ENCODE data around the gene EEF1A2.

The EEF1A2 gene

GRCh38 chr20:63536997-63537524 is 38.2 kb upstream of the EEF1A2 start, which contains the start of gene PTK6:
Gene PTK6, minus strand, starts transcription at chr20:63537376. Its CDS starts 62 bp downstream, at chr20:63537314.
- DNase-seq, result no peak

- no peak for DNase-seq
These were observed 37.5 kb upstream of the EEF1A2 start for GRCh38 chr20:63536241-63536977.

- DNase-seq, result no peak
These were observed 36.2 kb upstream of the EEF1A2 start for GRCh38 chr20:63534831-63535651.

- no peak for DNase-seq
These were observed 35.5 kb upstream of the EEF1A2 start for GRCh38 chr20:63534427-63534830.

GRCh38 chr20:63533871-63534393 is 35.0 kb upstream of the EEF1A2 start:
- no peak for DNase-seq

GRCh38 chr20:63533388-63533787 is 34.5 kb upstream of the EEF1A2 start:
- no peak for DNase-seq

GRCh38 chr20:63532449-63532971 is 33.6 kb upstream of the EEF1A2 start:
- DNase-seq, result no peak

- no peak for DNase-seq
These were observed 33.0 kb upstream of the EEF1A2 start for GRCh38 chr20:63531686-63532448.

GRCh38 chr20:63530788-63531160 is 31.9 kb upstream of the EEF1A2 start:
- DNase-seq, result no peak

- DNase-seq, result no peak
These were observed 31.2 kb upstream of the EEF1A2 start for GRCh38 chr20:63529861-63530787.

GRCh38 chr20:63529180-63529860 is 30.4 kb upstream of the EEF1A2 start:
- DNase-seq, result no peak

- no peak for DNase-seq
These were observed 28.3 kb upstream of the EEF1A2 start for GRCh38 chr20:63527184-63527583.

GRCh38 chr20:63525971-63526370 is 27.1 kb upstream of the EEF1A2 start:
- DNase-seq, result no peak

GRCh38 chr20:63525185-63525584 is 26.3 kb upstream of the EEF1A2 start:
- DNase-seq, result no peak

GRCh38 chr20:63522981-63523611 is 24.2 kb upstream of the EEF1A2 start:
- DNase-seq, result no peak

- DNase-seq, result no peak
These were observed 23.4 kb upstream of the EEF1A2 start for GRCh38 chr20:63522091-63522868.

GRCh38 chr20:63521602-63522001 is 22.7 kb upstream of the EEF1A2 start:
- no peak for DNase-seq

GRCh38 chr20:63520934-63521601 is 22.2 kb upstream of the EEF1A2 start:
- DNase-seq, result peak; percentile 58

GRCh38 chr20:63520504-63520933 is 21.6 kb upstream of the EEF1A2 start, which contains the start of gene PPDPF:
Gene PPDPF, plus strand, starts transcription at chr20:63520765. Its CDS starts 544 bp downstream, at chr20:63521309.
- peak; percentile 80 for DNase-seq

Data from effector CD4-positive, alpha-beta T cell (primary cell).